PC-9 (cell line): ENCODE data around the gene CXCL8. TPM values are rescaled to one million over a fixed set of nuclear protein-coding genes. Genes with fewer than 3 reads are reported as not detected.
A peak's percentile ranks its signal among the peaks of the same experiment; 100 is the strongest.

Experiments used
- BruUV-seq: library from RNA; stranded (reverse); fragments of 400-500 nt; replicated peaks from 2 replicates; lab custom pipeline; 2021; lab: Mats Ljungman, UMichigan
- CTCF ChIA-PET: fragments of 300-600 bp; sonication (Branson Sonifier 250); formaldehyde crosslinking; loops from one replicate; lab custom pipeline; 2022; ENCODE audit warnings: antibody characterized with exemption; lab: Charles Lee
- POLR2A ChIA-PET: fragments of 300-600 bp; sonication (Branson Sonifier 250); formaldehyde crosslinking; loops from one replicate; lab custom pipeline; 2022; ENCODE audit warnings: antibody characterized with exemption; ENCODE audit not compliant: unreplicated experiment; lab: Charles Lee
- DNase-seq, 2 experiments: peaks; one replicate each; pipeline versions ENCODE4 v3.0.0 to v3.0.0-alpha.2; 2015 to 2022; ENCODE audit warnings: mixed read lengths in 1 of 2
- H2AFZ ChIP-seq: fragments of 200-600 bp; sonication (generic); 2 replicates; pipeline ENCODE4 v1.8.1; 2017; ENCODE audit warnings: antibody characterized with exemption
- H3F3A ChIP-seq: fragments of 200-600 bp; sonication (generic); 2 replicates; pipeline ENCODE4 v1.8.1; 2017; ENCODE audit warnings: antibody characterized with exemption, mild to moderate bottlenecking, low read depth; ENCODE audit not compliant: insufficient read depth
- H3K27ac ChIP-seq: fragments of 200-600 bp; sonication (generic); 2 replicates; pipeline ENCODE4 v1.6.1; 2016; ENCODE audit warnings: mixed run types
- H3K27me3 ChIP-seq: fragments of 200-600 bp; sonication (generic); 2 replicates; pipeline ENCODE4 v1.6.1; 2016; ENCODE audit warnings: low read depth, mixed run types; ENCODE audit not compliant: insufficient read depth
- H3K36me3 ChIP-seq: fragments of 200-600 bp; sonication (generic); 2 replicates; pipeline ENCODE4 v1.6.1; 2016; ENCODE audit warnings: low read depth, mixed run types
- H3K4me1 ChIP-seq: fragments of 200-600 bp; sonication (generic); replicated peaks from 2 replicates; pipeline ENCODE4 v1.6.1; 2016; ENCODE audit warnings: mixed run types; ENCODE audit not compliant: insufficient read depth
- H3K4me2 ChIP-seq: fragments of 200-600 bp; sonication (generic); 2 replicates; pipeline ENCODE4 v1.6.1; 2017; ENCODE audit warnings: mixed run types
- H3K4me3 ChIP-seq: fragments of 200-600 bp; sonication (generic); 2 replicates; pipeline ENCODE4 v1.6.1; 2016; ENCODE audit warnings: mixed run types
- H3K79me2 ChIP-seq: fragments of 200-600 bp; sonication (generic); 2 replicates; pipeline ENCODE4 v1.6.1; 2017; ENCODE audit warnings: low read depth, mixed run types
- H3K9me2 ChIP-seq: fragments of 200-600 bp; sonication (generic); 2 replicates; pipeline ENCODE4 v1.8.1; 2017; ENCODE audit warnings: mild to moderate bottlenecking; ENCODE audit not compliant: insufficient read depth
- H3K9me3 ChIP-seq: fragments of 200-600 bp; sonication (generic); 2 replicates; pipeline ENCODE4 v1.8.1; 2016; ENCODE audit warnings: low read depth; ENCODE audit not compliant: insufficient read depth
- H4K20me1 ChIP-seq: fragments of 200-600 bp; sonication (generic); 2 replicates; pipeline ENCODE4 v1.8.1; 2017; ENCODE audit not compliant: insufficient read depth
- CTCF ChIP-seq: fragments of 200-600 bp; sonication (generic); conservative IDR thresholded peaks from 2 replicates; pipeline ENCODE4 v1.6.1; 2017; ENCODE audit warnings: mixed run types, antibody characterized with exemption, mild to moderate bottlenecking, moderate library complexity
- EZH2 ChIP-seq: fragments of 200-600 bp; sonication (generic); IDR thresholded peaks from 2 replicates; pipeline ENCODE4 v1.8.0; 2017; ENCODE audit warnings: antibody characterized with exemption, low read depth
- intact Hi-C: fragments of 100-400 bp; cut with micrococcal nuclease; formaldehyde crosslinking; loops from one replicate; pipeline ENCODE4 v1.10.0; 2022; ENCODE audit not compliant: unreplicated experiment
- total RNA-seq: library from RNA; stranded (reverse); gene quantifications from 2 replicates; pipeline ENCODE4 v1.2.3, GENCODE V29; 2021

The CXCL8 gene
- total RNA-seq, 1 experiment from 2014 or later, result 0.35 TPM

DNA sequence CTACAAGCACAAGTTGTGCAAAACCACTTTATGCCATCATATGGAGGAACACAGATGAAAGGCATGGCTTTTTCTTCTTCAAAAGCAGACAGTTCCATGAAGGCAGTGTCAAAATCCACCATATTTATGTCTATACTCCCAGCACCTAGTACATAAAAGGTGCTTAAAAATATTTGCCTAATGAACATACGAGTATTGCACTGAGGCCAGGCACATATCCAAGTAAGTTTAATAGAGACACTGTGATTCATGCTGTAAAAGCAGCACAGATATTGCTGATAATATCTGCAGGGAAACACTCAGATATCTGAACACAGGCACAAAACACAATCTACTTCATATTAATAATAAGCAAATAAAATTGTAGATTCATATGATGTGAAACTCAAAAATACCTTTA lies 48.1 kb upstream of the CXCL8 start:
- no peak overlapping the region for H3K27ac ChIP-seq
- H3F3A ChIP-seq, result no peaks in the 10 kb centered on the region
- H3K4me3 ChIP-seq, result no peak overlapping the region
- H3K79me2 ChIP-seq, result no peaks in the 10 kb centered on the region
- ChIA-PET CTCF (no interaction called here), POLR2A (no interaction called here)
- no peak overlapping the region for H3K4me2 ChIP-seq
- H3K4me1 ChIP-seq, result no peaks in the 10 kb centered on the region; the same call in 1 of the 2 replicates
- no peaks in the 10 kb centered on the region for H4K20me1 ChIP-seq
- no peak overlapping the region for H2AFZ ChIP-seq
- H3K36me3 ChIP-seq, result no peaks in the 10 kb centered on the region
- no TSS peak for BruUV-seq
- H3K9me2 ChIP-seq, result no peaks in the 10 kb centered on the region
- intact Hi-C loops, result no loop called here
- H3K9me3 ChIP-seq, result no peaks in the 10 kb centered on the region
- no peak for TF ChIP-seq EZH2
- H3K27me3 ChIP-seq, result no peaks in the 10 kb centered on the region
- DNase-seq, result no peak

- Histone ChIP-seq H3K4me3 (no peak overlapping the region), H4K20me1 (no peaks in the 10 kb centered on the region), H3K4me2 (no peak overlapping the region), H3K27ac (no peak overlapping the region), H3K79me2 (no peaks in the 10 kb centered on the region), H3K9me3 (no peaks in the 10 kb centered on the region), H3K9me2 (no peaks in the 10 kb centered on the region), H2AFZ (no peak overlapping the region), H3F3A (no peaks in the 10 kb centered on the region), H3K4me1 (no peaks in the 10 kb centered on the region), H3K36me3 (no peaks in the 10 kb centered on the region), H3K27me3 (no peaks in the 10 kb centered on the region)
- no TSS peak for BruUV-seq
- no peak for DNase-seq
- intact Hi-C loops, result no loop called here
- TF ChIP-seq EZH2, result no peak
- TF ChIP-seq CTCF, result no peak
- ChIA-PET POLR2A (no interaction called here), CTCF (no interaction called here)
These were observed 47.7 kb upstream of the CXCL8 start for GRCh38 chr4:73692701-73693100.

- TF ChIP-seq EZH2, result no peak
- TF ChIP-seq CTCF, result no peak
- no peak overlapping the region for H2AFZ ChIP-seq
- no peak overlapping the region for H3K4me2 ChIP-seq
- H3K36me3 ChIP-seq, result no peaks in the 10 kb centered on the region
- no peaks in the 10 kb centered on the region for H3K79me2 ChIP-seq
- CTCF ChIA-PET, result no interaction called here
- no peaks in the 10 kb centered on the region for H3K27me3 ChIP-seq
- no peak for DNase-seq
- H3K9me3 ChIP-seq, result no peaks in the 10 kb centered on the region
- H4K20me1 ChIP-seq, result no peaks in the 10 kb centered on the region
- H3K27ac ChIP-seq, result no peak overlapping the region
- POLR2A ChIA-PET, result no interaction called here
- no TSS peak for BruUV-seq
- H3K4me1 ChIP-seq, result no peaks in the 10 kb centered on the region
- peaks cover 5% of the 10 kb centered on the region; the same call in 1 of the 2 replicates for H3F3A ChIP-seq
- intact Hi-C loops, result no loop called here
- no peaks in the 10 kb centered on the region for H3K9me2 ChIP-seq
- H3K4me3 ChIP-seq, result no peak overlapping the region
These were observed 46.6 kb upstream of the CXCL8 start for GRCh38 chr4:73693811-73694210.

DNA sequence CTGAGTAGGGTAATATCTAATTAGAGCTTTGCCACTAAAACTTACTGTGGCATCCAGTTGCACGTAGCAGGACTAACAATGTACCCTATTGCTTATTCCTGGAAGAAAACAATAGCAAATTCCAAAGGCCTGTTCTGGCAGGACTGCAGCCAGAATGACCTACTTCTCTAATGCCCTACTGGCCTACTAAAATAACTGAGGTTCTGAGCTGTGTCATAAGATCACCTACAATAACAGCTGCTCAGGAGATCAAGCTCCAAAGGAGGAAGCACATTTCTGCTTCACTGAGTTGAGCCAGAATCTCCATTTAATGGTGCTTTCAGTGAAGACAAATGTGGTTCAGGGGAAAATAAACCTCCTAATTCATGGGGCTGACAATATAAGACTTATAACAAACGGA lies 42.2 kb upstream of the CXCL8 start:
- Histone ChIP-seq H3K9me2 (no peaks in the 10 kb centered on the region), H3K4me3 (no peak overlapping the region), H3K27ac (no peak overlapping the region), H3K36me3 (no peaks in the 10 kb centered on the region), H3F3A (peaks cover 8% of the 10 kb centered on the region; the same call in 1 of the 2 replicates), H4K20me1 (no peaks in the 10 kb centered on the region), H3K79me2 (no peaks in the 10 kb centered on the region), H2AFZ (no peak overlapping the region), H3K27me3 (no peaks in the 10 kb centered on the region), H3K4me2 (no peak overlapping the region), H3K9me3 (peaks cover under 1% of the 10 kb centered on the region; the same call in 1 of the 2 replicates), H3K4me1 (peaks cover 6% of the 10 kb centered on the region)
- TF ChIP-seq CTCF (no peak), EZH2 (no peak)
- DNase-seq, result peak in 1 of 2 experiments; percentile 64
- ChIA-PET POLR2A (no interaction called here), CTCF (no interaction called here)
- intact Hi-C loops, result no loop called here
- BruUV-seq, result no TSS peak
